ENCODE data around the gene PCED1B. TPM values are rescaled to one million over a fixed set of nuclear protein-coding genes. Genes with fewer than 3 reads are reported as not detected.
A peak's percentile ranks its signal among the peaks of the same experiment; 100 is the strongest.

The PCED1B gene
- total RNA-seq, 1 experiment from 2014 or later = 6.6 TPM

- ChIA-PET POLR2A (no interaction called here), CTCF (interaction anchor here (1.2 to 1.5 kb wide), 2 partner anchors 14 to 323 kb away, joined by 3 read pairs; no protein-coding TSS in a partner anchor)
- DNase-seq (ENCODE audit: low spot score) = no peak
- Mint-ChIP-seq H3K27me3 (ENCODE audit: low read depth) (peaks cover 1% of the 10 kb centered on the region), H3K4me3 (no peak overlapping the region), H3K27ac (peak overlapping the region; percentile 85), H3K36me3 (no peaks in the 10 kb centered on the region), H3K4me1 (peaks cover 69% of the 10 kb centered on the region), H3K9me3 (peaks cover under 1% of the 10 kb centered on the region; the same call in 1 of the 2 replicates)
- ATAC-seq = peak; percentile 79
- TF ChIP-seq ATF2 (CRISPR knock-in tag; IDR thresholded peaks at IDR 0.05; ENCODE audit: borderline replicate concordance, low read depth) = no peak
- peak; percentile 76; the same call in 1 of the 2 replicates for TF ChIP-seq ZNF121 (CRISPR knock-in tag; IDR thresholded peaks at IDR 0.05)
Observed at GRCh38 chr12:47085815-47086252, 6.4 kb downstream of the PCED1B start.

GRCh38 chr12:47087088-47087688 lies 7.8 kb downstream of the PCED1B start:
- no peaks in the 10 kb centered on the region for H3K27me3 Mint-ChIP-seq (ENCODE audit: low read depth)
- DNase-seq (ENCODE audit: low spot score) (no peak), ATAC-seq (no peak)
- H3K27ac Mint-ChIP-seq = peak overlapping the region; percentile 58; the same call in 1 of the 2 replicates
- CTCF ChIA-PET = no interaction called here
- H3K4me3 Mint-ChIP-seq = no peak overlapping the region
- POLR2A ChIA-PET = no interaction called here
- peaks cover 4% of the 10 kb centered on the region; the same call in 1 of the 2 replicates for H3K9me3 Mint-ChIP-seq
- H3K36me3 Mint-ChIP-seq = no peaks in the 10 kb centered on the region
- peaks cover 57% of the 10 kb centered on the region for H3K4me1 Mint-ChIP-seq
- TF ChIP-seq ZNF671 (CRISPR knock-in tag; IDR thresholded peaks at IDR 0.05) (no peak), USF2 (CRISPR knock-in tag; IDR thresholded peaks at IDR 0.05) (no peak), ATF1 (CRISPR knock-in tag; IDR thresholded peaks at IDR 0.05) (no peak), ATF3 (CRISPR knock-in tag; conservative IDR thresholded peaks at IDR 0.05) (no peak), MLX (CRISPR knock-in tag; IDR thresholded peaks at IDR 0.05) (no peak), ZNF219 (CRISPR knock-in tag; IDR thresholded peaks at IDR 0.05; ENCODE audit: borderline replicate concordance) (no peak), CREB1 (CRISPR knock-in tag; IDR thresholded peaks at IDR 0.05) (no peak), ZNF425 (CRISPR knock-in tag; conservative IDR thresholded peaks at IDR 0.05) (no peak), OVOL2 (CRISPR knock-in tag; IDR thresholded peaks at IDR 0.05; ENCODE audit: borderline replicate concordance) (no peak), TP53 (CRISPR knock-in tag; IDR thresholded peaks at IDR 0.05) (no peak), GTF2I (CRISPR knock-in tag; conservative IDR thresholded peaks at IDR 0.05) (no peak), ZNF317 (CRISPR knock-in tag; IDR thresholded peaks at IDR 0.05; ENCODE audit: borderline replicate concordance, low read depth) (no peak), PRDM15 (CRISPR knock-in tag; IDR thresholded peaks at IDR 0.05) (no peak), CBFB (CRISPR knock-in tag; IDR thresholded peaks at IDR 0.05; ENCODE audit: low read depth) (no peak), E2F1 (CRISPR knock-in tag; IDR thresholded peaks at IDR 0.05) (no peak), FOXP1 (CRISPR knock-in tag; IDR thresholded peaks at IDR 0.05; ENCODE audit: borderline replicate concordance) (no peak), IRF1 (CRISPR knock-in tag; IDR thresholded peaks at IDR 0.05) (no peak), ZMAT4 (CRISPR knock-in tag; IDR thresholded peaks at IDR 0.05) (no peak)

All from WTC11 (cell line).